H1 (cell line): ENCODE data around the gene BRMS1. TPM values are rescaled to one million over a fixed set of nuclear protein-coding genes. Genes with fewer than 3 reads are reported as not detected.

Experiments used
- EP300 ChIP-seq, 2 experiments: IDR thresholded peaks; 1 replicate in 1 of 2; 2 replicates in 1 of 2; pipeline ENCODE4 v1.6.1; 2011 to 2012; ENCODE audit warnings: low read depth in 2 of 2, low read length in 2 of 2, mild to moderate bottlenecking in 2 of 2, borderline replicate concordance in 1 of 2, inconsistent platforms in 1 of 2, moderate library complexity in 1 of 2
- EZH2 ChIP-seq: fragments of 200-600 bp; sonication (generic); IDR thresholded peaks from 2 replicates; pipeline ENCODE4 v1.7.1; 2012; ENCODE audit warnings: low read depth, mild to moderate bottlenecking, moderate library complexity, low read length, inconsistent platforms; ENCODE audit not compliant: severe bottlenecking
- MAFK ChIP-seq: IDR thresholded peaks from 2 replicates; pipeline ENCODE4 v1.6.1; 2012; ENCODE audit warnings: low read depth, mild to moderate bottlenecking, improper control_type of control experiment, low read length
- SIN3A ChIP-seq, 2 experiments: IDR thresholded peaks in 1 of 2; conservative IDR thresholded peaks in 1 of 2; 2 replicates each; pipeline ENCODE4 v1.6.1; 2011 to 2012; ENCODE audit warnings: low read length in 2 of 2, improper control_type of control experiment in 1 of 2, low read depth in 1 of 2, mild to moderate bottlenecking in 1 of 2
- TBP ChIP-seq: IDR thresholded peaks from 2 replicates; pipeline ENCODE4 v1.6.1; 2011; ENCODE audit warnings: low read depth, low read length, improper control_type of control experiment
- YY1 ChIP-seq: IDR thresholded peaks from 2 replicates; pipeline ENCODE4 v1.6.1; 2011; ENCODE audit warnings: low read depth, mild to moderate bottlenecking, low read length
- ZNF274 ChIP-seq: IDR thresholded peaks from 2 replicates; pipeline ENCODE4 v1.7.0; 2012; ENCODE audit warnings: low read length, borderline replicate concordance; ENCODE audit errors: extremely low read depth
- polyA plus RNA-seq, 7 experiments: library from polyadenylated mRNA; depleted of rRNA in 3 of 7; stranded (reverse) in 5 of 7; unstranded in 2 of 7; fragments of >200 nt in 5 of 7; fragments of 200-250 nt in 2 of 7; gene quantifications; 1 replicate in 5 of 7; 2 replicates in 1 of 7; 4 replicates in 1 of 7; pipeline versions ENCODE4 v1.2.1 to v1.2.3, GENCODE V29; 2011 to 2013; ENCODE audit warnings: missing spikeins in 2 of 7, mixed read lengths in 2 of 7
- total RNA-seq: library from RNA; stranded (reverse); fragmentation: NEBNext Ultra II Directional; extraction: Animal tissue kit (Norgen Biotek cat#: 25700); gene quantifications from 2 replicates; pipeline ENCODE4 v1.2.1, GENCODE V29; 2021
- TF ChIP-seq, protein P1 (sequence below): IDR thresholded peaks from 2 replicates; pipeline ENCODE4 v1.6.1; 2012; ENCODE audit warnings: inconsistent platforms

Gene BRMS1
- total and polyA plus RNA-seq, 2 of the 8 experiments (the other 6 are each of a cell fraction or from before 2014, with no cell fraction given): 39.2 to 46.1 TPM

DNA sequence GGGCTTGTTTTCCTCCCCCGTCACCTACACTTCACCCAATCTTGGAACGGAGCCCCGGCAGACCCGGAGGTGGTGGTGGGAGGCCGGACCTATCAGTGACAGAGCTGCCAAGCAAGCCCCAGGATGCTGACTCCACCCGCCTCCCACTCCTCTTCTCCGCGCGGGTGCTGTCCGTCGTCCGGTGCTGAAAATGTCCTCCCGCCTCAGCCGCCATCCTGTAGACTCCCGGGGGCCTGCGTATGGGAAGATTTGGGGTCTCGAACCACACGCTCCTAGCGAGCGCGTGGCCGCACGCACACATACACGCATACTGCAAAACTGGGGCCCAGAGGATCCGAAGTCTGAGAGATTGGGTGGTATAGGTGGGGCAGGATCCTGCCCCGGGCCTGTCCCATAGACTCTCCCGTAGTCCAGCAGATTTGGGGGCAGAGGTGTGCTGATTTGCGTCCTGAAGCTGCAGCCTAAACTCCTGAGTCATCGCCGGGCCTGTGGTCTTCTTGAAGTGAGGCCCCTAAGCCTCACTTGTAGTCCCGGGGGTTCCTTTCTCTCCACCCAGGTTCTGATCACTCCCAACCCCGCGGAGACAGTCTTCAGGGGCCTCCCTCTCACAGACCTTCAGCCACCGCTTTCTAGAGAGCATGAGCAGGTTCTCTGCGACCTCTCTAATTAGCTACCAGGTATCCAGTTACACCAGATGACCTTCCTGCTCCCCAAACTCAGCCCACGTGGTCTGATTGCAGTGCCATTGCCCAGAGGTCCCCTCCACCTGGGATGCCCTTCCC, 55.2 kb downstream of the BRMS1 start (continued):
- no peak for TF ChIP-seq ZNF274
- no peak for TF ChIP-seq EP300 (IDR thresholded peaks at IDR 0.05; ENCODE audit: borderline replicate concordance in 1 of 2, low read depth in 2 of 2, low read length in 2 of 2)
- peak; percentile 62; the same call in 1 of the 2 replicates for TF ChIP-seq YY1
- TF ChIP-seq, protein P1, sequence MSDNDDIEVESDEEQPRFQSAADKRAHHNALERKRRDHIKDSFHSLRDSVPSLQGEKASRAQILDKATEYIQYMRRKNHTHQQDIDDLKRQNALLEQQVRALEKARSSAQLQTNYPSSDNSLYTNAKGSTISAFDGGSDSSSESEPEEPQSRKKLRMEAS: peak; percentile 69; the same call in 1 of the 2 replicates
- TF ChIP-seq SIN3A (conservative IDR thresholded peaks at IDR 0.05 in 1 of 2, IDR thresholded peaks at IDR 0.05 in 1 of 2; ENCODE audit: low read depth in 1 of 2, low read length in 2 of 2): peak; percentile 98 to 99
- TF ChIP-seq MAFK: no peak
- no peak for TF ChIP-seq EZH2
- no peak for TF ChIP-seq TBP
